Lung (tissue), 16 donors: ENCODE data around the gene OR5H2. TPM values are rescaled to one million over a fixed set of nuclear protein-coding genes. Genes with fewer than 3 reads are reported as not detected.

Experiments used
- ATAC-seq: fragments of 200-7000 bp; cut with Tn5 transposase; one replicate; pipeline ENCODE4 v1.9.1; 2020; ENCODE audit warnings: moderate number of reproducible peaks; ENCODE audit not compliant: insufficient read depth, low FRiP score
- DNase-seq, 3 donors: peaks; one replicate each; pipeline ENCODE4 v3.0.0-alpha.2; 2013 to 2017
- H3K27ac ChIP-seq, 2 donors: one replicate each; pipeline ENCODE4 v1.5.1; 2013; ENCODE audit warnings: mild to moderate bottlenecking in 2 of 2, moderate library complexity in 2 of 2, control low read depth in 1 of 2, inconsistent platforms in 1 of 2, low read depth in 1 of 2, low read length in 1 of 2
- H3K27me3 ChIP-seq, 3 donors: one replicate each; pipeline ENCODE4 v1.5.1; 2013; ENCODE audit warnings: low read length in 2 of 3; ENCODE audit not compliant: control insufficient read depth in 3 of 3, insufficient read depth in 3 of 3
- H3K36me3 ChIP-seq, 4 donors: one replicate each; pipeline ENCODE4 v1.5.1; 2013; ENCODE audit warnings: low read length in 4 of 4, mild to moderate bottlenecking in 1 of 4, moderate library complexity in 1 of 4; ENCODE audit not compliant: control insufficient read depth in 4 of 4, insufficient read depth in 4 of 4
- H3K4me1 ChIP-seq, 5 donors: one replicate each; pipeline ENCODE4 v1.5.1; 2013; ENCODE audit warnings: low read length in 5 of 5, mild to moderate bottlenecking in 2 of 5, moderate library complexity in 1 of 5; ENCODE audit not compliant: control insufficient read depth in 5 of 5, insufficient read depth in 5 of 5
- H3K4me3 ChIP-seq: one replicate; pipeline ENCODE4 v1.5.1; 2013; ENCODE audit warnings: mild to moderate bottlenecking, control low read depth, moderate library complexity
- H3K9ac ChIP-seq, 2 donors: one replicate each; pipeline ENCODE4 v1.5.1; 2013; ENCODE audit warnings: low read length in 2 of 2, control low read depth in 1 of 2; ENCODE audit not compliant: insufficient read depth in 1 of 2
- H3K9me3 ChIP-seq, 4 donors: one replicate each; pipeline ENCODE4 v1.5.1; 2013; ENCODE audit warnings: low read length in 3 of 4, mild to moderate bottlenecking in 1 of 4, moderate library complexity in 1 of 4; ENCODE audit not compliant: control insufficient read depth in 4 of 4, insufficient read depth in 3 of 4
- CTCF ChIP-seq: IDR thresholded peaks from 2 replicates; pipeline ENCODE4 v1.5.1; 2012; ENCODE audit warnings: mild to moderate bottlenecking; ENCODE audit errors: control extremely low read depth, extremely low read depth
- WGBS, 2 donors: extraction: QIAGEN DNeasy Blood & Tissue Kit; methylation state at CpG; one replicate each; pipeline ENCODE4 v1.1.7; 2013; 5-methylcytosine and 5-hydroxymethylcytosine counted together
- long read RNA-seq, 5 donors: transcript quantifications; one replicate each; lab custom pipeline, GENCODE V29; 2026
- polyA plus RNA-seq, 2 donors: library from polyadenylated mRNA; stranded (reverse); fragments of 200-250 nt; gene quantifications; one replicate each; pipeline ENCODE4 v1.2.1, GENCODE V29; 2013
- total RNA-seq, 2 donors: library from RNA; depleted of rRNA in 1 of 2; stranded (reverse); fragments of >200 nt in 1 of 2; gene quantifications; one replicate each; pipeline ENCODE4 v1.2.1, GENCODE V29; 2014 to 2021
- donor health status: control.
- donor health status: control.
- donor health status: Bipolar disorder and iron deficiency.
- donor health status: healthy.
- donor health status: DM: yes; HTN: yes; CAD: no.

The OR5H2 gene
- not detected for total RNA-seq
- polyA plus RNA-seq, result not detected
- long read RNA-seq, donor 1, result 0 reads
- long read RNA-seq, donor 2, result 0 reads
- long read RNA-seq, donor 3, result 0 reads
- long read RNA-seq, donor 4, result 0 reads
- long read RNA-seq, donor 5, result 0 reads

- no peak within 1 kb of the TSS for H3K4me3 ChIP-seq
- H3K9ac ChIP-seq, result no peak within 1 kb of the TSS
- no peak within 1 kb of the TSS for H3K27ac ChIP-seq
- no peaks in the 10 kb centered on the region for H3K36me3 ChIP-seq
- no peaks in the 10 kb centered on the region for H3K4me1 ChIP-seq
- 69 to 79% methylated on average over 2 of the region's 2 CpGs for WGBS, 2 donors
- no peaks in the 10 kb centered on the region for H3K27me3 ChIP-seq
- ATAC-seq (no peak), DNase-seq (no peak)
- H3K9me3 ChIP-seq, result no peaks in the 10 kb centered on the region
- TF ChIP-seq CTCF, result no peak
Observed at GRCh38 chr3:98282205-98282604, at the start of gene OR5H2. Gene OR5H2 (plus strand): TSS chr3:98282505. CDS start chr3:98282903, 398 bp downstream.

- Histone ChIP-seq H3K4me1 (no peaks in the 10 kb centered on the region), H3K36me3 (no peaks in the 10 kb centered on the region), H3K27ac (no peak overlapping the region), H3K27me3 (no peaks in the 10 kb centered on the region), H3K4me3 (no peak overlapping the region), H3K9ac (no peak overlapping the region), H3K9me3 (no peaks in the 10 kb centered on the region)
- no peak for TF ChIP-seq CTCF
- no peak for ATAC-seq
- 36 to 50% methylated on average over 5 of the region's 5 CpGs for WGBS, 2 donors
- DNase-seq, result no peak
Observed at GRCh38 chr3:98233468-98233867, 48.8 kb upstream of the OR5H2 start.

GRCh38 chr3:98240131-98240530 is 42.2 kb upstream of the OR5H2 start:
- Histone ChIP-seq H3K27ac (no peak overlapping the region), H3K4me3 (no peak overlapping the region), H3K4me1 (no peaks in the 10 kb centered on the region), H3K36me3 (no peaks in the 10 kb centered on the region), H3K9me3 (no peaks in the 10 kb centered on the region), H3K27me3 (no peaks in the 10 kb centered on the region), H3K9ac (no peak overlapping the region)
- ATAC-seq, result no peak
- peak in 2 of 3 donors; percentile 7 to 13 for DNase-seq
- TF ChIP-seq CTCF, result no peak

- H3K4me3 ChIP-seq, result no peak overlapping the region
- DNase-seq, result no peak
- H3K9me3 ChIP-seq, result peaks cover 0 to 2% (median 0%) of the 10 kb centered on the region in 4 donors
- no peak for ATAC-seq
- 86 to 93% methylated on average over 1 of the region's 1 CpG for WGBS, 2 donors
- TF ChIP-seq CTCF, result no peak
- no peak overlapping the region for H3K27ac ChIP-seq
- no peaks in the 10 kb centered on the region for H3K4me1 ChIP-seq
- H3K9ac ChIP-seq, result no peak overlapping the region
- no peaks in the 10 kb centered on the region for H3K27me3 ChIP-seq
- no peaks in the 10 kb centered on the region for H3K36me3 ChIP-seq
Observed at GRCh38 chr3:98242155-98242554, 40.1 kb upstream of the OR5H2 start.
